Psoas muscle (tissue), 8 donors: ENCODE results near the gene WLS. TPM values are rescaled to one million over a fixed set of nuclear protein-coding genes. Genes with fewer than 3 reads are reported as not detected.

ENCODE experiments used
- ATAC-seq, 4 donors: fragments of 200-7000 bp; cut with Tn5 transposase; one replicate each; pipeline ENCODE4 v1.9.1; 2020; ENCODE audit warnings: moderate library complexity in 3 of 4, mild to moderate bottlenecking in 2 of 4
- DNase-seq, 2 donors: peaks; one replicate each; pipeline ENCODE4 v3.0.0-alpha.2; 2020
- H3K27ac ChIP-seq: fragments of 200-600 bp; one replicate; pipeline ENCODE4 v1.8.0; 2022
- H3K27me3 ChIP-seq, 3 donors: fragments of 200-600 bp in 1 of 3; one replicate each; pipeline versions ENCODE4 v1.6.1 to v1.8.0; 2013 to 2022; ENCODE audit warnings: low read length in 2 of 3, mild to moderate bottlenecking in 2 of 3, moderate library complexity in 1 of 3; ENCODE audit not compliant: insufficient read depth in 3 of 3
- H3K36me3 ChIP-seq, 2 donors: fragments of 200-600 bp in 1 of 2; one replicate each; pipeline versions ENCODE4 v1.6.1 to v1.8.0; 2013 to 2022; ENCODE audit warnings: low read depth in 1 of 2, mild to moderate bottlenecking in 1 of 2, moderate library complexity in 1 of 2; ENCODE audit not compliant: insufficient read depth in 1 of 2
- H3K4me1 ChIP-seq: fragments of 200-600 bp; one replicate; pipeline ENCODE4 v1.8.0; 2022
- H3K4me3 ChIP-seq: fragments of 200-600 bp; one replicate; pipeline ENCODE4 v1.8.0; 2022; ENCODE audit warnings: mild to moderate bottlenecking
- H3K9me3 ChIP-seq: fragments of 200-600 bp; one replicate; pipeline ENCODE4 v1.8.0; 2022
- CTCF ChIP-seq: fragments of 200-600 bp; IDR thresholded peaks from one replicate; pipeline ENCODE4 v1.8.0; 2022; ENCODE audit warnings: antibody characterized with exemption
- WGBS, 3 donors: extraction: QIAGEN DNeasy Blood & Tissue Kit; methylation state at CpG; one replicate each; pipeline versions ENCODE4 v1.1.6 to v1.1.7; 2013; 5-methylcytosine and 5-hydroxymethylcytosine counted together
- intact Hi-C, 2 donors: fragments of 100-400 bp; cut with DNase I; formaldehyde crosslinking; loops; one replicate each; pipeline versions ENCODE4 v1.11.0 to v1.14.2; 2022
- polyA plus RNA-seq, 3 donors: library from polyadenylated mRNA; stranded (reverse); fragments of 200-250 nt; gene quantifications; one replicate each; pipeline ENCODE4 v1.2.3, GENCODE V29; 2013
- total RNA-seq, 4 donors: library from RNA; stranded (reverse); fragmentation: NEBNext Ultra II Directional in 2 of 4; extraction: Animal tissue kit (Norgen Biotek cat#: 25700) in 2 of 4; gene quantifications; one replicate each; pipeline versions ENCODE4 v1.2.1 to v1.2.4, GENCODE V29; 2021 to 2023
- donor health status: healthy with polysubstance abuse.
- donor health status: DM: no; HTN: no; CAD: no; lungs with moderate emphysema.
- donor health status: Bipolar disorder and iron deficiency.
- donor health status: healthy.
- donor health status: DM: yes; HTN: yes; CAD: no.
- donor health status: DM: no; HTN: no; CAD: no.
- donor health status: DM: no; HTN: no; CAD: no.
- donor health status: DM: yes; HTN: yes; CAD: no.

Gene WLS
- total and polyA plus RNA-seq, 7 donors, result 3.1 to 32.3 (median 15.2) TPM

- no peaks in the 10 kb centered on the region for H3K36me3 ChIP-seq
- no peak for TF ChIP-seq CTCF
Observed at GRCh38 chr1:68081775-68082283, 150.5 kb downstream of the WLS start.

GRCh38 chr1:68078647-68079046, 153.7 kb downstream of the WLS start:
- Histone ChIP-seq H3K27ac (no peak overlapping the region), H3K9me3 (peaks cover 10% of the 10 kb centered on the region), H3K4me1 (no peaks in the 10 kb centered on the region), H3K4me3 (no peak overlapping the region), H3K36me3 (no peaks in the 10 kb centered on the region), H3K27me3 (no peaks in the 10 kb centered on the region)
- TF ChIP-seq CTCF, result no peak
- 76 to 85% (median 82%) methylated on average over 2 of the region's 2 CpGs for WGBS, 3 donors
- intact Hi-C loops, result no loop called here
- DNase-seq, result no peak
- no peak for ATAC-seq

More at GRCh38 chr1:68081775-68082283, 150.5 kb downstream of the WLS start:
- Histone ChIP-seq H3K4me3 (no peak overlapping the region), H3K27me3 (no peaks in the 10 kb centered on the region), H3K9me3 (no peaks in the 10 kb centered on the region), H3K27ac (no peak overlapping the region), H3K4me1 (no peaks in the 10 kb centered on the region)
- intact Hi-C loops, result no loop called here
- DNase-seq (no peak), ATAC-seq (no peak)

Other genes starting within 250 kb of the WLS start
- 1 to 10 TPM in 1 of 4 donors, under 1 TPM in 3; 0.39 to 1.2 (median 0.55) TPM for gene DIRAS3, start 181.9 kb downstream of the WLS start, total RNA-seq
- gene DIRAS3, start 181.9 kb downstream of the WLS start, polyA plus RNA-seq, result under 1 TPM; 0.18 to 0.39 (median 0.33) TPM
- gene RPE65, start 217.4 kb upstream of the WLS start, total RNA-seq, result not detected
- not detected for gene RPE65, start 217.4 kb upstream of the WLS start, polyA plus RNA-seq